ENCODE measurements around the gene BCAS3.

DNA sequence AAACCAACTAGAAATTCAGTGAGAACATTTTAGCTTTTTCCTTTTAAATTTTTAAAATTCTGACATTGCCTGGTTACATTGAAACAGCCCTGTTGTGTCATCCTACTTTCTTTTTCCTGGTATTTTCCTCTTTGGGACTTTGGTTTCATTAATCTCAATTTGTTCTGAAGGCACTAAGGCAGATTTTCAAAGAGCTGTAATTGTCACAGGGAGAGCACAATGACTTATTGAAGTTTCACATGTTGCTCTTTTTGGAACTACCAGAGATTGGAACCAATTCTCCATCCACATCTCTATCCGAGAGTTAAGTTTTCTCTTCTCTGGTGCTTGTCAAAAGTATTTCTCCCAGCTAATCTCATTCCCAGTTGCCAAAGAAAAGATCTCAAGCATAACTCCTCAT, 577.3 kb downstream of the BCAS3 start:
- TF ChIP-seq, protein P1, sequence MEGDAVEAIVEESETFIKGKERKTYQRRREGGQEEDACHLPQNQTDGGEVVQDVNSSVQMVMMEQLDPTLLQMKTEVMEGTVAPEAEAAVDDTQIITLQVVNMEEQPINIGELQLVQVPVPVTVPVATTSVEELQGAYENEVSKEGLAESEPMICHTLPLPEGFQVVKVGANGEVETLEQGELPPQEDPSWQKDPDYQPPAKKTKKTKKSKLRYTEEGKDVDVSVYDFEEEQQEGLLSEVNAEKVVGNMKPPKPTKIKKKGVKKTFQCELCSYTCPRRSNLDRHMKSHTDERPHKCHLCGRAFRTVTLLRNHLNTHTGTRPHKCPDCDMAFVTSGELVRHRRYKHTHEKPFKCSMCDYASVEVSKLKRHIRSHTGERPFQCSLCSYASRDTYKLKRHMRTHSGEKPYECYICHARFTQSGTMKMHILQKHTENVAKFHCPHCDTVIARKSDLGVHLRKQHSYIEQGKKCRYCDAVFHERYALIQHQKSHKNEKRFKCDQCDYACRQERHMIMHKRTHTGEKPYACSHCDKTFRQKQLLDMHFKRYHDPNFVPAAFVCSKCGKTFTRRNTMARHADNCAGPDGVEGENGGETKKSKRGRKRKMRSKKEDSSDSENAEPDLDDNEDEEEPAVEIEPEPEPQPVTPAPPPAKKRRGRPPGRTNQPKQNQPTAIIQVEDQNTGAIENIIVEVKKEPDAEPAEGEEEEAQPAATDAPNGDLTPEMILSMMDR (IDR thresholded peaks at IDR 0.05 in 4 of 5, conservative IDR thresholded peaks at IDR 0.05 in 1 of 5), result no peak
- no peak for TF ChIP-seq POLR2A (IDR thresholded peaks at IDR 0.05)
